Breast epithelium (tissue), 3 donors: ENCODE measurements around the gene PTPRG.

Source experiments
- POLR2A ChIP-seq: fragments of 450-650 bp; IDR thresholded peaks from one replicate; pipeline ENCODE4 v1.6.1; 2016; ENCODE audit warnings: antibody characterized with exemption, mild to moderate bottlenecking, moderate library complexity
- TF ChIP-seq, protein P1 (sequence below), 3 donors: fragments of 450-650 bp; IDR thresholded peaks; one replicate each; pipeline ENCODE4 v1.5.1; 2016 to 2017; ENCODE audit warnings: antibody characterized with exemption in 3 of 3, mild to moderate bottlenecking in 3 of 3, moderate library complexity in 3 of 3

DNA sequence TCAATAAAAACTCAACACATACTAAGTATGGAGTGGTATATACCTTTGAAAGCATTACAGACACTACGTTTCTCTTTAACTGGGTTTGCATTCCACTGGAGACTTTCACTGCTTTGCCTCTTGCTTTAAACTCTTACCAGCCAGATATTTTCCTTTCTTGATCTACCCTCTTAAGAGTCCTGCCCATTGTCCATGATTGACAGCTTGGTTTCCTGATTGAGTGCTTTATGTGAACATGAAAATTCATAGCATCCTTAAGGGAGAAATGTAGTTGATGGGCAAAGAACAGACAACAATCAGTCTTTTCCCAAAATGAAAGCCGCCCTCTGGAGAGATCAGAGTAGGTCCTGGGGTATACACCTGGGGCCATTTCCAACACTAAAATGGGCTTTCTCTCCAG is 78.6 kb downstream of the PTPRG start:
- TF ChIP-seq, protein P1, sequence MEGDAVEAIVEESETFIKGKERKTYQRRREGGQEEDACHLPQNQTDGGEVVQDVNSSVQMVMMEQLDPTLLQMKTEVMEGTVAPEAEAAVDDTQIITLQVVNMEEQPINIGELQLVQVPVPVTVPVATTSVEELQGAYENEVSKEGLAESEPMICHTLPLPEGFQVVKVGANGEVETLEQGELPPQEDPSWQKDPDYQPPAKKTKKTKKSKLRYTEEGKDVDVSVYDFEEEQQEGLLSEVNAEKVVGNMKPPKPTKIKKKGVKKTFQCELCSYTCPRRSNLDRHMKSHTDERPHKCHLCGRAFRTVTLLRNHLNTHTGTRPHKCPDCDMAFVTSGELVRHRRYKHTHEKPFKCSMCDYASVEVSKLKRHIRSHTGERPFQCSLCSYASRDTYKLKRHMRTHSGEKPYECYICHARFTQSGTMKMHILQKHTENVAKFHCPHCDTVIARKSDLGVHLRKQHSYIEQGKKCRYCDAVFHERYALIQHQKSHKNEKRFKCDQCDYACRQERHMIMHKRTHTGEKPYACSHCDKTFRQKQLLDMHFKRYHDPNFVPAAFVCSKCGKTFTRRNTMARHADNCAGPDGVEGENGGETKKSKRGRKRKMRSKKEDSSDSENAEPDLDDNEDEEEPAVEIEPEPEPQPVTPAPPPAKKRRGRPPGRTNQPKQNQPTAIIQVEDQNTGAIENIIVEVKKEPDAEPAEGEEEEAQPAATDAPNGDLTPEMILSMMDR (IDR thresholded peaks at IDR 0.05), result no peak
- TF ChIP-seq POLR2A, result no peak
